Stimulated activated CD4-positive, alpha-beta T cell treated with anti-CD3 and anti-CD28 coated beads, Interleukin-2, amount 100 ng/mL, for 4 hours (primary cell): Measurements from ENCODE around the gene GTF2B.
"Not testable (repeated sequence)": the region's sequence is repeated elsewhere in the genome, so short reads cannot be mapped to it uniquely, and the experiment has no call there.

Experiments used
- DNase-seq: peaks from one replicate; pipeline ENCODE4 v3.0.0-alpha.2; 2020; ENCODE audit warnings: low read depth

Gene GTF2B, protein sequence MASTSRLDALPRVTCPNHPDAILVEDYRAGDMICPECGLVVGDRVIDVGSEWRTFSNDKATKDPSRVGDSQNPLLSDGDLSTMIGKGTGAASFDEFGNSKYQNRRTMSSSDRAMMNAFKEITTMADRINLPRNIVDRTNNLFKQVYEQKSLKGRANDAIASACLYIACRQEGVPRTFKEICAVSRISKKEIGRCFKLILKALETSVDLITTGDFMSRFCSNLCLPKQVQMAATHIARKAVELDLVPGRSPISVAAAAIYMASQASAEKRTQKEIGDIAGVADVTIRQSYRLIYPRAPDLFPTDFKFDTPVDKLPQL

DNA sequence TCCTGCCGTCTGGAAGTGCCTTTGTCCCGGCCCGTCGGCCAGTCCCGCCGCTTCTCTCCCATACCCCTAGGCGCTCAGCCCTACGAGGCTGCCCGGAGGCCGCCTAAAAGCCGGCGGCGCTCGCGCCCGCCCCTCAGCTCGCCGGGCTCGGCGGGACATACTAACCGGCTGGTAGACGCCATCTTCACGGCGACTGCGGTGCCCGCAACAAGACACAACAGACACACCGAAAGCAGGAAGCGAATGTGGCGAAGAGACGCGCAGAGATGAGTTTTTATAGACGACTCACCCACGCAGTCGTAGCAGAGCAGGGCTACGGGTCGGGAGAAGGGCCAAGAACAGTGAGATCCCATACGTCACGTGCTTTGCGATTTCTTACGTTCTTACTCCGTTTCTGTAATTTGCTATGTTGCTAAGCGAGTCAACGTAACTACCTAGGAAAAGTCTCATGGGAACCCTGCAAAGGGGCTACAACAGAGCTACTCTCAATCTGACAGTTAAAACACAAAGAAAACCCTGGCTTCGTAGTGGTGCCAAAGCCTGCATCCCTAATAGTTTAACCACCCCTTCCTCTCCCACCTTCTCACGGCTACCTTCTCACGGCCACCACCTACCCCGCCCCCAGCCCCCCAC lies at the start of gene GTF2B:
Gene GTF2B (minus strand): TSS at position 250 of the 633 bp plus-strand sequence. CDS start 68 bp downstream, at position 182.
- DNase-seq: peak; percentile 91

DNA sequence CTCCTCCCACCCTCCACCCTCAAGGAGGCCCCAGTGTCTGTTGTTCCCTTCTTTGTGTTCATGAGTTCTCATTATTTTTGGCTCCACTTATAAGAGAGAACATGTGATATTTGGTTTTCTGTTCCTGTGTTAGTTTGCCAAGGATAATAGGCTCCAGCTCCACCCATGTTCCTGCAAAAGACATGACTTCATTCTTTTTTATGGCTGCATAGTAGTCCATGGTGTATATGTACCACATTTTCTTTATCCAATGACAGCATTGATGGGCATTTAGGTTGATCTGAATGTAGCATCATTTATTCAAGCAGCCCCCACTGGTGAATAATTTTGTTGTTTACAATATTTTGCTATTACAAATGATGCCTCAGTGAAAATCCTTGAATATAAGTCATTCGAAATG lies 47.2 kb upstream of the GTF2B start:
- DNase-seq: not testable (repeated sequence)

DNA sequence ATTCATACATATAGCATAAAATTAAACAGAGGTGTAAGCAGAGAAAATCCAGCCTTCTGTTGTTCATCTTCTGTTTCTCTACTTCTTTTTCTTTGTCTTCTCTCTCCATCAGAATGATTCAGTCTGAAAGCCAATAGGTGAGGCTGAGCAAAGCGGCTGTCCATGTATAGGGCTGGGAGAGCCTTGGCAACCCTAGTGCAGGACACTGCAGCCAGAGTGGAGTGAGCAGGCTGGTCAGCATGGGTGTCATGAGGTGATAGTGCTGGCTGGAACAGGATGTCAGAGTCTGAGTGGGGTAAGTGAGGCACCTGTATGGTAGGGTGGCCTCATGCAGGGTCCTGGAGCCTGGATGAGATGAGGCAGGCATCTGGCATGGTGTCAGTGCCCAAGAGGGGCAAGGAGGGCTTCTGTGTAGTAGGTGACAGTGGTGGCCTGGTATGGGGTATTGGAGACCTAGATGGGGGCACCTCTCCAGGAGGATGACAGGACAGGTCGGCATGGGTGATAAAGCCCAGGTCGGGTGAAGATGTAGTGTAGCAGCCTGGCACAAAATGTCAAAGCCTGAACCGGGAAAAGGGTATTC lies 45.5 kb upstream of the GTF2B start:
- DNase-seq: no peak

DNA sequence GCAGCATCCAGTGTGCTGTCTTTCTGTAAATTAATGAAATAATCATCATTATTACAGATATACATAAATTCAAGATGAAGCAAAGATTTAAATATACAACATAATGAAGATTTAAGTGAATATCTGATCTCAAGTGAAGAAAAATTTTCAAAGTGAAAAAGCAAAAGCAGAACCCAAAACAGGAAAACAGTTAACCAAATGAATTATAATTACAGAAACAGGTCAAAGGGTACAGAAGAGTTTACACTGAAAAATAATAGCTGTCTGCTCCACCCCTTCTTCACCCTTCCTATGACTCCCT lies 44.8 kb upstream of the GTF2B start:
- no peak for DNase-seq

DNA sequence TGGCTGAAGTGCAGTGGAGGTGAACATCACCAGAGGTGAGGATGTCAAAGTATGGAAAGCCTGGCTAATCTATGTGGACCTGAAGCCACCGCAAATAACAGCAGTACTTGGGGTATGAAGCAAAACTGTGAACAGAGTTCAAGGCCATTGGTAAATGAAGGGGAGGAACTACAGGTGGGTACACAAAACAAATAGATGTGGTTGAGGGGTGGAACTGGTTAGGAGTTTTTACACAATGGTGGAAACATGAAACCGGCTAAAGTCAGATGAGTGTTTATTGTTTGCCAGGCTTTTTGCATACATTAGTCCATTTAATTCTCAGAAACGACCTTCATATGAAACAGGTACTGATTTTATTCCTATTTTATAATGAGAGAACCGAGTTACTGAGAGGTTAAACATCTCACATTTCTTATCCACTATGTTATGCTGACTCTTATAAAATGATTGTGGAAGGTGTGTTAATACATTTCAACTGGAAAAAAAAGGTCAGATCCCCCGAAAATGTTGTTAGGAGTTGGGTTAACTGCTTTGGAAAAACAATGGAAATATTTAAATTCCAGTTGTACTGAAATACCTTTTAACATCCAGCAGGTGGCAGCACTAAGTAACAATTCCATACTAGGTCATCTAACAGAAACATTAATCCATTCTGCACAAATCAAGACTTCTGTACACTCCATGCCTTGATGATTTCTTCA lies 44.3 kb upstream of the GTF2B start:
- DNase-seq: no peak

DNA sequence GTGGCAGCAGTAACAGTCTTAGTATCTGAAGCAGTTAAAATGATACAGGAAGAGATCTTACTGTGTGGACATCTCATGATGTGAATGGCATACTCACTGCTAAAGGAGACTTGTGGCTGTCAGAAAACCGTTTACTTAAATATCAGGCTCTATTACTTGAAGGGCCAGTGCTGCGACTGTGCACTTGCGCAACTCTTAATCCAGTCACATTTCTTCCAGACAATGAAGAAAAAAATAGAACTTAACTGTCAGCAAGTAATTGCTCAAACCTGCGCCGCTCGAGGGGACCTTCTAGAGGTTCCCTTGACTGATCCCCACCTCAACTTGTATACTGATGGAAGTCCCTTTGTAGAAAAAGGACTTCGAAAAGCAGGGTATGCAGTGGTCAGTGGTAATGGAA lies 38.8 kb upstream of the GTF2B start:
- DNase-seq: not testable (repeated sequence)

DNA sequence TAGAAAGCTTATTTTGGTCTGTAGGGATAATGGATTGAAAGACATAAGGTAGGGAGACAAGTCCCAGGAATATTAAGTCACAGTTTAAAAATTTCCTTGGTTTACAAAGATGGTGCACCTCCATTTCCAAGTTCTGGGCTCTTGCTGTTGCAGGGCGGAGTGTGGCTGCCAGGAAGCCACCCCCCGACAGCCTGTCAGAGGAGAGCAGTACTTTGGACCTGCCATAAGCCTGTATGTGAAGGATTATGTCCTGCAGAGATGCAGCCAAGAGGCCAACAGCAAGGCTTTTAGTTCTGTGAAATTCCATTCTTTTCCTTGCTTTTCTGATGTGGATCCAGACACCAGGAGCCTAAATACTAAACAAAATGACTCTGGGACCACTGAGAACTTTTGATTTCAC lies 31.9 kb upstream of the GTF2B start:
- no peak for DNase-seq

DNA sequence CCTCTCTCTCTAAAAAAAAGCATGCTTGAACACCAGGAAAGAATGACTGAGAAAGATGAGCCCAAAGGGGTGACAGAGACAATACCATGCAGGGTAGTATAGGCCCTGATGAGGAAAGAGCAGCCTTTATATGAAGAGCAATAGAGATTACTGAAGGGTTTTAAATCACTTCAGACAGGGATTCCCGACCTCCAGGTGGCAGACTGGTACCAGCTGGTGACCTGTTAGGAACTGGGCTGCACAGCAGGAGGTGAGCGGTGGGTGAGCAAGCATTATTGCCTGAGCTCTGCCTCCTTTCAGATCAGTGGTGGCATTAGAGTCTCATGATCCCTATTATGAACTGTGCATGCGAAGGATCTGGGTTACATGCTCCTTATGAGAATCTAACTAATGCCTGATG lies 30.8 kb upstream of the GTF2B start:
- DNase-seq: no peak

DNA sequence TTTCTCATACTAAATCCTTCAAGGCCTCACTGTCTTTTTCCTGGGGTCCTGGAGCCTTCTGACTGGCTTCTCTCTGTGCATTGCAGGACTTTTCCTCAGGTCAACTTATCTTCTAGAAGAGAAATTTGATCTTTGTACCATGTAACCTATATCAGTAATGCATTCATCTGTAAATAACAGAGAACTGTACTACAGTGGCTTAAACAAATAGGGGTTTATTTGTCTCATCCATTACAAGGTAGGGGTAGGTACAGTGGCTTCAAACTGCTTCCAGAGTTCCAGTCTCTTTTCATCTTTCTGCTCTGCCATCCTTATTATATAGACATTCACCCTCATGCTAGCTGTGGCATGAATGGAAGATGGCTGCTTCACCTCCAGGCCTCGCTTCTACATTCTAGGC lies 29.5 kb upstream of the GTF2B start:
- no peak for DNase-seq

DNA sequence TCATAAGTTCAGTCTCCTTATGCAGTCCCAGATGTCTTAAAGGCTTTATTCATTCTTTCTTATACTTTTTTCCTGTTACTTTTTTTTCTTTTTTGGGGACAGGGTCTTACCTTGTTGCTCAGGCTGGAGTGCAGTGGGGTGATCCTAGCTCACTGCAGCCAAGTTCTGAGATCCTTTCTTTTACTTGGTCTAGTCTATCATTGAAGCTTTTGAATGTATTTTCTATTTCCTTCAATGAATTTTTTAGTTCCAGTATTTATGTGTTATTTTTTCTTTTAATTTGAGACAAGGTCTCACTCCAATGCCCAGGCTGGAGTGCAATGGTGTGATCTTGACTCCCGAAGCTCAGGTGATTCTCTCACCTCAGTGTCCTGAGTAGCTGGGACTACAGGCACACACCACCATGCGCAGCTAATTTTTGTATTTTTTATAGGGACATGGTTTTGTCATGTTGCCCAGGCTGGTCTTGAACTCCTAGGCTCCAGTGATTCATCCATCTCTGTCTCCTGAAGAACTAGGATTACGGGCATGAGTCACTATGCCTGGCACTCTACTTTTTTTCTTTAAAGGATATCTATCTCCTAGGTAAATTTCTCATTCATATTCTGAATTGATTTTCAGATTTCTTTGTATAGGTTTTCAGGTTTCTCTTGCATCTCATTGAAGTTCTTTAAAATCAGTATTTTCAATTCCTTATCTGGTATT lies 26.1 kb upstream of the GTF2B start:
- DNase-seq: no peak

DNA sequence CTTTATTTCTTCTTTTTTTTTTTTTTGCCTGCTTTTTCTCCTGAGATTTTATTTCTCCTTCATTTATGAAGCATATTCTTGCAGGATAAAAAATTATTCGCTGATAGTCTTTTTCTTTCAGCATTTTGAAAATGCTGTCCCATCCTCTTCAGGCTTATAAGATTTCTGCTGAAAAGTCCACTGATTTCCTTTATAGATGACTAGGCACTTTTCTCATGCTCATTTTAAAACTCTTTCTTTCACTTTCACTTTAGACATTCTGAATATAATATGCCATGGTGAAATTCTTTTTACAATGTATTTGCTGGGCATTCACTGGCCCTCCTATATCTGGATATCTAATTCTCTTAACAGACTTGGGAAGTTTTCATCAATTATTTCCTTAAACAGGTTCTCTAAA lies 25.5 kb upstream of the GTF2B start:
- no peak for DNase-seq

DNA sequence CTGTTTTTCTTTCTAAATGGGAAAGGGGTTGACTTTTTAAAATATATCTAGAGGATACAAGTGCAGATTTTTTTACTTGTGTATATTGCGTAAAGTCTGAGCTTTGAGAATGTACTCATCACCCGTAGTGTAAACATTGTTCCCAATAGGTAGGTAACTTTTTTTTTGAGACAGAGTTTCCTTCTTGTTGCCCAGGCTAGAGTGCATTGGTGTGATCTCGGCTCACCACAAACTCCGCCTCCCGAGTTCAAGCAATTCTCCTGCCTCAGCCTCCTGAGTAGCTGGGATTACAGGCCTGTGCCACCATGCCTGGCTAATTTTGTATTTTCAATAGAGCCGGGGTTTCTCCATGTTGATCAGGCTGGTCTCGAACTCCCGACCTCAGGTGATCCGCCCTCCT lies 20.4 kb upstream of the GTF2B start:
- DNase-seq: not testable (repeated sequence)

DNA sequence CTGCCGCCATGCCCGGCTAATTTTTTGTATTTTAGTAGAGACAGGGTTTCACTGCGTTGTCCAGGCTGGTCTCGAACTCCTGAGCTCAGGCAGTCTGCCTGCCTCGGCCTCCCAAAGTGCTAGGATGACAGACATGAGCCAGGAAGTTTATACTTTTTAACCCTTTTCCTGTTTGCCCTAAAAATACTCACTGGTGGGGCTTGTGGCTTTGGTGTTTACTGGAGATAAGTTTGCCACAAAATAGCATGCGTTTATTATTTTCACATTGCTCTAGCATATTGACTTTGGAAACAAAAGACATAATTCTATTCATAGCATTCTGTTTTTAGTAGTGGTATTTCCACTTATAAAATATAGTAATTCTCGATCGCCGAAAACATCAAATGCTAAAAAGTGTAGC lies 19.8 kb upstream of the GTF2B start:
- no peak for DNase-seq

DNA sequence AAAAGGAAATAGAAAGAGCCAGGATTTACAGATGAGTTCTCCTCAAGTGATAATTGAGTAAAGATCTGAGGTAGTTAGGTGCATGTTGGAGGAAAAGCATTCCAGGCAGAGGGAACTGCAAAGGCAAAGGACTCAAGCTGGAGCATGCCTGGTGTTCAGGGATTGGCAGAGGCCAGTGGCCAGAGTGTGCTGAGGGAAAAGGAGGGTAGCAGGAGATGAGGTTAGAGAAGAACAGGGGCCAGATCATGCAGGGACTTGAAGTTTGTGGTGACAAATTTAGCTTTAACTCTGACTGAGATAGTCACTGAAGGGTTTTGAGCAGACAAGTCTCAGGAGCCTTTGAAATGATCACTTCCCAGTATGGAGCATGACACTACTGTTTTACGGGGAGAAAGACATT lies 19.0 kb upstream of the GTF2B start:
- no peak for DNase-seq

DNA sequence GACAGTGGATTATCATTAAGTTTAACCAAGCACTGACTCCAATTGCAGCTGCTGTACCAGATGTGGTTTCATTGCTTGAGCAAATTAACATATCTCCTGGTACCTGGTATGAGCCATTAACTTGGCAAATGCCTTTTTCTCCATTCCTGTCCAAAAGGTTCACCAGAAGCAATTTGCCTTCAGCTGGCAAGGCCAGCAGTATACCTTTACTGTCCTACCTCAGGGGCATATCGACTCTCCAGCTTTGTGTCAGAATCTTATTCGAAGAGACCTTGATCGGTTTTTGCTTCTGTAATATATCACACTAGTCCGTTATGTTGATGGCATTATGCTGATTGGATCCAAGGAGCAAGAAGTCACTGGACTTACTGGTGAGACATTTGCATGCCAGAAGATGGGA lies 9.5 kb upstream of the GTF2B start:
- no peak for DNase-seq

DNA sequence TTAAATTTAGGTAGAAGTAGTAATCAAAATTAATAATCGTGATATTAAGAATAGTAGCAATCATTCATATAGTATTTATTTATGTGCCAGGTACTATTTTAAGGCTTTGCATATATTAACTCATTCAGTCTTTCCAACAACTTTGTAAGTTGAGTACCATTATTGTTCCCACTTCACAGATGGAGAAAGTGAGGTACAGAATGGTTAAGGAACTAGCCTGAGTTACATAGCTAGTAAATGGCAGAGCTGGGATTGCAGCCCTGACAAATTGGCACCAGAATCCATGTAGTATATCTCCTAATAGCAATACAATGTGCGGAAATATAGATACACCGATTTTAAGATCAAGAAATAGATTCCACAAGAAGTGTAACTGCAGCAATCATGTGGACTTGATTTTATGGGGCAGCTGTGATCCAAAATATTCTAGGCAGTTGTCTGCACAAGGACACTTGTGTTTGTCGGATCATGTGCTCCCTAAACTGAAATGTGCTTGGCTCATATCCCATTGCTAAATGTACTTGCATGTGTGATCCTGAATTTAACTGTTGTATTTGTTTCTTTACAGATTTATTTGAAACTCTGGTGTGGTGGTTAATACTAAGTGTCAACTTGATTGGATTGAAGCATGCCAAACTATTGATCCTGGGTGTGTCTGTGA lies 5.8 kb upstream of the GTF2B start:
- no peak for DNase-seq

DNA sequence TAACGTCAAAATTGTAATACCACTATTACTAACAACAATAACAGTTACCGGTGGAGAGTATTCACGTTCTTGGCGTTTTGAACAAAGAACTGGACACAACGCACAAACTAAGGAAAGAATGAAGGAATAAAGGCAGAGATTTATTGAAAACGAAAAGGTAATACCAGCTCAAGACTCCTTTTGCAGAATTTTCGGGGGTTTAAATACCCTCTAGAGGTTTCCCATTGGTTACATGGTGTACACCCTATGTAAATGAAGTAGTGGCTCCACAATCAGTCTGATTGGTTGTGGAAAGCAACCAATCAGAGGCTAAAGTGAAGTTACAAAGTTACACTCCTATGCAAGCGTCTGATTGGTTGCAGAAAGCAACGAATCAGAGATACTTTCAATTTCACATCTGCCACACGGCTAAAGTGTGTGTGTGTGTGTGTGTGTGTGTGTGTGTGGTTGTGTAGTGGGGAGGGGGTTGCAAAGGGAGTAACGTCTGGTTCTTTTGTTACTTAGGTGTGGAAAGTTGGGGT lies 1.1 kb upstream of the GTF2B start:
- DNase-seq: no peak

DNA sequence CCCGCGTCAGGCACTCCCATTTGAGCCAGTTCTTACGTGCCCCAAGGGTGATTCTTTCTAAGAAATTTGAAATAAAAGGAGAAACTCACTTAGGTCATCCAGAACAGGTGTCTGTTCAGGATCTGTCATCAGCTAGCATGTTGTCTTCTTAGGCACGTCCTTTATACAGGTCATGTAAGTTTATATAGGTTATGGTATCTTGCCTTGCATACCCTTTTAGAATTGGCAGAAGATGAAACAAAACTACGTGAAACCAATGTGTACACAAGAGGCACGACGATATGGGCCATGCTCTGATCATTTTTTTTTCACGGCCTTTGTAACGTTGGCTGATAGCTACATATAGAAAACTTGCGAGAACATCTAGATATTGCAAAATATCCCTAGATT lies 579 bp upstream of the GTF2B start:
- DNase-seq: no peak

DNA sequence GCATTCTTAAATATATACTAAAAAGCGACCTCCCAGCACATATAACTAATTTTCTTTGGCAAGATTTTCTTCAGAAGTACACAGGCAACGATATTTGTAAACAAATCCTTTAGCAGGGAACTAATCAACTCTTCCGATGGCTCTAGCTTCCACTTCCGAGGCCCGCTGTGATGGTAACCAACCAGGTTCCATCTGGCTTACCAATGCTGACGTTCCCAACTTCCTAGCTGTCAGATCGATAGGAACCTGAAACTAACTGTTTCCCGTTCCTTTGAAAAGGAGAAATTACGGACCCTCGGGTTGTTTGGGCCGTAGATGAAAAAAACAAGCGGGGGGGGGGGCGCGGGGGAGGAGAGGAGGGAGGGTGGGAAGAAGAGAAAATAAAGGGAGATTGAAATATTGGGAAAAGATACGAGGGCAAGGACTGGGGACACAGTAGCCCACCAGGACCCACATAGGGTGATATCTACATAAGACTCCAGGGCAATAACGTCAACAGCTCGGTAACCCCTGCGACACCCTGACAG lies 513 bp downstream of the GTF2B start:
- DNase-seq: no peak

DNA sequence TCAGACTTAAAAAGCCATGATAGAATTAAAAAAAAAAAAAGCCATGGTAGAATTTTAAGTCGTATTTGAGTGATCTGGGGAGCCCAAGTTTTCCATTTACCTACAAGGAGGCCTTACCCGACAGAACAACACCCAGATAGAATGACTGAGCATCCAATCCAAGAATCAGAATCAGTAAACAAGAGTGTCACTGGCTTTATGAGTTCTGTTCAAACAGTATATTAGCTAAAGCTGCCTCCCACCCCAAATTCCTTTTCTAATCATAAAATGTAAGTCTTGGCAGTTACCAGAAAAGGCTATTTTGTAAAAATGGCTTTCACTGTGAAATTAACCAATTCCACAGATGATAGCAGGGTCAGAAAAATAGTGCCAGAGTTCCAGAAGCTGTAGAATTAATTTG lies 1.2 kb downstream of the GTF2B start:
- no peak for DNase-seq

DNA sequence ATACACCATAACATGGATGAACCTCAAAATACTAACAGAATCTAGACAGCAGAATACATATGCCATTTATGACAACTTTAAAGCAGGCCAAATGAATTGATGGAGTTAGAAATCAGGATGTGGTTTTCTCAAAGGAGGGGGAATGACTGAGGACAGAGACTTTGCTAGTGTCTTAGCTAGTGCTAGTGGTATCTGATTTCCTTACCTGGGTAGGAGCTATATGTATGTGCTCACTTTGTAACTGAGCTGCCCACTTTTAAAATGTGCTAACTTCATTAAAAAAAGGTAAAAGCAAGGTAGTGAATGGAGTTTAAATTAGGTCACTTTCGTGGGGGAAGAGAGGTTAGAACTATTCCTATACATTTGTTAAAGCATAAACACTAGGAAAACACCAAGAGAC lies 2.6 kb downstream of the GTF2B start:
- DNase-seq: no peak

DNA sequence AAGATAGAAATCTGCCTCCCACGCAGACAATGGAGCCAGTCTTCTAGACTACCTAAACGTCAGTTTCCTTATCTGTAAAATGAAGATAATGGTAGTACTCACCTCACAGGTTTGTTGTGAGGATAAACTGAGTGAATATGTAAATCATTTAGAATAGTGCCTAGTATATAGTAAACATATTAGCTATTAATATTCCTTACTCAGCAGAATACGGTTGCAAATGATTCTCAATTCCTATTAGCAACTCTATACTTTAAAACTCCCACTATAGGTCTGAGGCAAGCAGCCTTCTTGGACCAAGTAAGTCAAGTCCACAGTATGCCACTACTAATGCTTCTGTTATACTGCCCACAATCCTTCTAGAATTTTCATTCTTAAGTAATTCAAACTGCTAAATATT lies 5.4 kb downstream of the GTF2B start:
- DNase-seq: no peak
